GM04504 (cell line): ENCODE measurements around the gene PSMA6.
"Not testable (repeated sequence)": the region's sequence is repeated elsewhere in the genome, so short reads cannot be mapped to it uniquely, and the experiment has no call there.

ENCODE experiments used
- DNase-seq: peaks from one replicate; pipeline ENCODE4 v3.0.0-alpha.2; 2012; ENCODE audit warnings: low read depth

PSMA6 gene

DNA sequence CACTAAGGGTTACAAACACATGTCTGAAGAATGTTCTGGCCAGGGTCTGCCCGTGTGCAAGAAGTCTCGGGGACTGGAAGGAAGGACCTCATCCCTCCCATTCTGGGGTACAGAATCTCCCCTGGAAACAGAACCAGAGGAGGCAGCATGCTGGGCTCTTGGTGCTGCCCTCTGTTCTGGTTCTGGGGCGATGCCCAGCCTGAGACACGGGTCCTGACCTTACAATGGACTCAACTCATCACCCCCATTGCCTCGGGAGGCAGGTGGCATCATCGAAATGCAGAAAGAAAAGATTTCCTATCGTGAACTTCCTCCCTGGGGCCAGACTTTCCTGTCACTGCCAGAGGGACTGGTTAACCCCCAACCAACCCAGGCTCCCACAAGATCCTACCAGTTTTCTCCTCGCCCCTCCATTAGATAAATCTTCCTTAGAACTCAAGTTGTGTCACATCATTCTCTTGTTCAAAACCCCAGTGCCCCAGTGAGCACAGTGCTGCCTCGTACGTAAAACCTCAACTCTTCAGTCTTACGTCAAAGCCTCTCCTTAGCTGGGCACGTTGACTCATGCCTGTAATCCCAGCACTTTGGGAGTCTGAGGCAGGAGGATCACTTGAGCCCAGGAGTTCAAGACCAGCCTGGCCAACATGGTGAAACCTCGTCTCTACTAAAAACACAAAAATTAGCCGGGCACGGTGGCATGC lies 52.1 kb downstream of the PSMA6 start:
- no peak for DNase-seq

DNA sequence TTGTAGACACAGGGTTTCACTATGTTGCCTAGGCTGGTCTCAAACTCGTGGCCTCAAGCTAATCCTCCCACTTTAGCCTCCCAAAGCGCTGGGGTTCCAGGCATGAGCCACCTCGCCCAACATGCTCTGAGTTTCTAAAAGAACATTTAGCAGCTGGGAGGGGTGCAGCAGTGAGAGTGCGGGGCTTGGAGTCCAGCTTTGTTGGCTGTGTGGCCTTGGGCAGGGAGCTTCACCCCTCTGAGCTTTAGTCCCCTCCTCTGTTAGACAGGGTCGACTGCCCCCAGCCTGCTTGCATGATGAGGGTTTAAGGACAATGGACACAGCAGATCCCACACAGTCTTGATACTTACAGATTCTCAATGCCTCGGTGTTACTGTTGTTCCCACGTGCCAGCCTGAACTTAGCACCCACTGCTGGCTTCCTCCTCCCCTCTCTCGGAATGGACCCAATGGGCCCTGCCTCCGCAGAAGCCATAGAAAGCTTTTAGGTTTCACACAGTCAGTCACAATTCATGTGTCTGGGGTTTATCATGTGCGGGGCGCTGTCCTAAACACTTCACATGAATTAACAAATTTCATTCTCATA lies 54.6 kb downstream of the PSMA6 start:
- no peak for DNase-seq

DNA sequence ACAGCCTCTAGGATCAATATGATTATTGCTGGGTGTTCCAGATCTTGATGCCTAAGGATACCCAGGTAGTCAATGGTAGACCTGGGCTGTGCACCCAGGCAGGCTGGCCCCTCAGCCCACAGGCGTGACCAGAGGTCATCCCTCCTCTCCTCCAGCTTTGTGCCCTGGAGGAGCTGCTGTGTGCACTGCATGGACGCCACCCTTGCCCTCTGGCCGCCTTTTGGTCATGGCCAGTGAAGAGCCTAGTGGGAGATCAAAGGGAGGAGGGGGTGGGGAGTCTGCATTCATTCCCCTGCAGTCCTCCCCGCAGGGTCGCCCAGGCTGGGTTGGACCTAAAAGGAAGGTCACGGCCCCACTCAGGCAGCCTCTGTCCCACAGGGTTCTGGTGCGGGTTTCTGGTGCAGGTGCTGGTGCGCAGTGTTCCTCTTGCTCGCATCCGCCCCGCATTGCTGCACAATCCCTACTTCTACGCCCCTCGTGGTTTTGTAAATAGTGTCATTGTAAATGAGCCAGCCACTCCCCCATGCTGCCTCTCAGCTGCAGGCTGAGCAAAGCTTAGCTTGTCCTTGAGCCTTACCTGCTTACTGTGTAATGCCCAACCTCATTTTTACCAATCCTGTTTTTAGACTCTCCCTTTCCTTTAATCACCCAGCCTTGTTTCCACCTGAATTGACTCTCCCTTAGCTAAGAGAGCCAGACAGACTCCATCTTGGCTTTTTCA lies 55.3 kb downstream of the PSMA6 start:
- no peak for DNase-seq

DNA sequence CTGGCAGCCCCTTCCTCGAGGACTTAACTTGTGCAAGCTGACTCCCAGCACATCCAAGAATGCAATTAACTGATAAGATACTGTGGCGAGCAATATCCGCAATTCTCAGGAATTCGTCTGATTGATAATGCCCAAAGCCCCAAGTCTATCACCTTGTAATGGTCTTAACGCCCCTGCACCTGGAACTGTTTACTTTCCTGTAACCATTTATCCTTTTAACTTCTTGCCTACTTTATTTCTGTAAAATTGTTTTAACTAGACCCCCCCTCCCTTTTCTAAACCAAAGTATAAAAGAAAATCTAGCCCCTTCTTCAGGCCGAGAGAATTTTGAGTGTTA lies 55.8 kb downstream of the PSMA6 start:
- DNase-seq, result not testable (repeated sequence)

DNA sequence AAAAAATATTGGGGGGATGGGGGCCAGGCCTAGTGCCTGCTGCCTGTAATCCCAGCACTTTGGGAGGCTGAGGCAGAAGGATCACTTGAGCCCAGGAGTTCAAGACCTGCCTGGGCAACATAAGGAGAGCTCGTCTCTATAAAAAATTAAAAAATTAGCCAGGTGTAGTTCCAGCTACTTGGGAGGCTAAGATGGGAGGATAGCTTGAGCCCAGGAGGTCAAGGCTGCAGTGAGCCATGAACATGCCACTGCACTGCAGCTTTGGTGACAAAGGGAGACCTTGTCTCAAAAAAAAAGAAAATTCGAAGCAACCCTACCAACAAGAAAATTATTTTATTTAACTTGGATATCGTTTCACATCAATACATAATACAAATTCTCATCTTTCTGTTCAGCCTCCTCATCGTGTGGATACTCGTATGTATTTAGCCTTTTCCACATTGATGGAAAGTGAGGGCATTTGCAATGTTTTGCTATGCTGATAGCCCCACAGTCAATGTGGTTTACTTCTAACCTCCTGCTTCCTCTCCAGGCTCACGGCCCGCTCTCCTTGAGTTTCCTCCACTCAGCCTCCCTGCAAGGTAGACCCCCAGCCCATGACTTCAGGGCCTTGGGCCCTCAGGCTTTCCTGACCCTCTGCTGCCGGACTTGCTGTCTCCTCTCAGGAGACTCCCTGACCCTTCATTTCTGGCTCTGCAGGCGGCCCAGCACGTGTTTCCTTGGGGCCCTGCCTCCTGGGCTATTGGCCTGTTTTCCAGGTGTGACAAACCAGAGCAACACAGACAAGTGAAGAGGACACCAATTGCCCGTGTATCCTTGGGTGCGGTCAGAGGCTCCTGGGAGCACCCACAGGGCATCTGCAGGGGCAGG lies 57.5 kb downstream of the PSMA6 start:
- DNase-seq, result no peak

DNA sequence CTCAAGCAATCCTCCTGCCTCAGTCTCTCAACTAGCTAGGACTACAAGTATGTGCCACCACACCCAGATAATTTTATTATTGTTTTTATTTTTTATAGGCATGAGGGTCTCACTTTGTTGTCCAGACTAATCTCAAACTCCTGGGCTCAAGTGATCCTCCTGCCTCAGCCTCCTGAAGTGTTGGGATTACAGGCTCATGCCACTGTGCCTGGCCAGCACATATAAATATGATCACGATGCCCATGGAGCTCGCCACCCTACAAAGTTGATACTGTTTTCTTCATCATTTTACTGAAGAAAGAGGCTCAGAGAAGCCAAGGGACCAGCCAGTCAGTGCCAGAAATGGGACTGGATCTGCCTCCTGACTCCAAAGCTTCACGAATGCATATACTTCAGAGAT lies 59.3 kb downstream of the PSMA6 start:
- no peak for DNase-seq

DNA sequence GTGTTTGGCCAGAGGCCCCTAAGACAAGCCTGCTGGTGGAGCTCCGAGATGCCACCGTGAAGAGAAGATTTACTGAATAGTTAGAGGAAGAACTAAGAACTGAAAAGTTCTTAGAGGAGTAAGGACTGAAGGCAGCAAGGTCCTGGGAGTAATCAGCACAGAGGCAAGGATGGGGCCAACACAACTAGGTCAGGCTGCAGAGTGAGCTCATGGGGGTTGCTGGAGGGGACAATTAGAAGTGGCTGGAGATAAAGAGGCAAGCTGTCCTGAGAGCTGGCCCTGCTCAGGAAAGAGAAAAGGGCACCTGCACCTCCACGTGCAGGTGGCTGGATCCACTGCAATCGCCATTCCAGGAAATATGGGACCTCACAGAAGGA lies 59.7 kb downstream of the PSMA6 start:
- no peak for DNase-seq

DNA sequence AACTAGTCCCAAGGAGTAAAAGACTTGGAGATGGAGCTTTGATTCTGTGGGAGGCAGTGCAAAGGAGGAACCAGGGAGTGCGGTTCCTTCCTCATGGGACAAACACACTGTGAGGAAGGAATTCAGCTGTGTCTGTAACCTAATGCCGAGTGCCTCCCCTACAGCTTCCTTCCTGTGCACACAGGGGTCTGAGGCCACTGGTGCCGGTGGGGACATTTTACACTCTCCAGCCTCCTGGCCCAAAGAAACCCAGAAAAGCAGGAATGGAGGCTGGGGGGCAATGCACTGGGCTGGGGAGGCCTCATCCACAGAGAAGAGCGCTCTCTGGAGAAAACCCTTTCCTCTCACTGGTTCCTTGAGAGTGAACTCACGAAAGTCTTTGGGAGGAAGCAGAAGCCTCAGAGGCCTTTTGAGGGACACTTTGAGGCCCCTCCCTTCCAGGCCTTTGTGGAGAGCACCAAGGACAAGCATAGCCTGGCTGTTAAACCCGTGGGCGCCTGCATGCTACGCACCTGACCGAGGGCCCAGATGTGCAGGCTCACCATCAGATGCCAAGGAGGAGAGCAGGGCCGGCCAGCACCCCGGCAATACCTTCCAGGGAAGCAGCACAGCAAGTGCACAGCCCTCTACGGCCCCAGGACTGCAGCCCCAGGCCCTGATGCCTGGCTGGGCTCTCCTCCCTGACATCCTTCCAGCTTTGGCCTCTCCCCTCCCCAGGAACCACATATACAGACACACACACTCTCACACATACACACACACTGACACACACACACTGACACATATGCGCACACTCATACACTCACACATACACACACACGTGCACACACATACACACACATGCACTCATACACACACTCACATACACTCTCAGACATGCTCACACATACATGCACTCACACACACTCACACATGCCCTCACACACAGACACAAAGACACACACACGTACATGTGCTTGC lies 60.4 kb downstream of the PSMA6 start:
- no peak for DNase-seq

DNA sequence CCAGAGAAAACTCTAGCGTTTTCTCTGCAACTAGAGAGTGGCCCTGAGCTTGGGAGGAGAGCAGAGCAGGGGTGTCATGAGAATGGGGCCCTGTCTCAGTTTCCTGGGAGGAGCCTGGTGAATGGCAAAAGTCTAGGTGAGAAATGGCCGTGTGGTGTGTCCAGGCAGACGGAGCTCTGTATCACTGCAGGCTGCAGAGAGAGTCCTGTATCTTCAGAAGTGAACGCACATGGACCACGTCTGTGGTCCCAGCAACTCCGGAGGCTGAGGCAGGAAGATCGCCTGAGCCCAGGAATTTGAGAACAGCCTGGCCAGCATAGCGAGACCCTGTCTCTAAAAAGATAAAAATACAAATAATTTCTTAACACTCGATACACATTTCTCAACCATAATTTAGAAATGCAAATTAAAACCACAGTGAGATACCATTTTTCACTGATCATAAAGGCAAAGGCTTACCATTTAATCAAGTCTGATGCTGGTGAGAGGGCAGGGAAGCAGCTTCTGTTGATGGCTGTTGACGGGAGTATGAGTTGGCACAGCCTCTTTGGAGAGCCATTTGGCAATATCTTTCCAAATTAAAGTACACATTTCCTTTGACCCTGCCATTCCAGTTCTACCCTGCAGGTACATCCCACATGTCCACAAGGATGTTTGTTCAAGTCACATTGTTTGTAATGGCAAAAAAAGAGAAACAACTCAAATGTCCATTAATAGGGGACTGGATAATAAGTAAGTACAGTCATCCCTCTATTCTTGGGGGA lies 61.4 kb downstream of the PSMA6 start:
- DNase-seq, result no peak

DNA sequence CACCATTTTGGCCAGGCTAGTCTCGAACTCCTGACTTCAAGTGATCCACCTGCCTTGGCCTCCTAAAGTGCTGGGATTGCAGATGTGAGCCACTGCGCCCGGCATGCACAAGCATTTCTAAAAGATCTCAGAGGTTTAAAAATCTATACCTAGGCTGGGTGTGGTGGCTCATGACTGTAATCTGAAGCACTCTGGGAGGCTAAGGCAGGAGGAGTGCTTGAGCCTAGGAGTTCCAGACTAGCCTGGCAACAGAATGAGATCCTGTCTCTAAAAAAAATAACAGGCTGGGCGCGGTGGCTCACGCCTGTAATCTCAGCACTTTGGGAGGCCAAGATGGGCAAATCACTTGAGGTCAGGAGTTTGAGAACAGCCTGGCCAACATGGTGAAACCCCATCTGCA lies 63.1 kb downstream of the PSMA6 start:
- DNase-seq, result not testable (repeated sequence)

DNA sequence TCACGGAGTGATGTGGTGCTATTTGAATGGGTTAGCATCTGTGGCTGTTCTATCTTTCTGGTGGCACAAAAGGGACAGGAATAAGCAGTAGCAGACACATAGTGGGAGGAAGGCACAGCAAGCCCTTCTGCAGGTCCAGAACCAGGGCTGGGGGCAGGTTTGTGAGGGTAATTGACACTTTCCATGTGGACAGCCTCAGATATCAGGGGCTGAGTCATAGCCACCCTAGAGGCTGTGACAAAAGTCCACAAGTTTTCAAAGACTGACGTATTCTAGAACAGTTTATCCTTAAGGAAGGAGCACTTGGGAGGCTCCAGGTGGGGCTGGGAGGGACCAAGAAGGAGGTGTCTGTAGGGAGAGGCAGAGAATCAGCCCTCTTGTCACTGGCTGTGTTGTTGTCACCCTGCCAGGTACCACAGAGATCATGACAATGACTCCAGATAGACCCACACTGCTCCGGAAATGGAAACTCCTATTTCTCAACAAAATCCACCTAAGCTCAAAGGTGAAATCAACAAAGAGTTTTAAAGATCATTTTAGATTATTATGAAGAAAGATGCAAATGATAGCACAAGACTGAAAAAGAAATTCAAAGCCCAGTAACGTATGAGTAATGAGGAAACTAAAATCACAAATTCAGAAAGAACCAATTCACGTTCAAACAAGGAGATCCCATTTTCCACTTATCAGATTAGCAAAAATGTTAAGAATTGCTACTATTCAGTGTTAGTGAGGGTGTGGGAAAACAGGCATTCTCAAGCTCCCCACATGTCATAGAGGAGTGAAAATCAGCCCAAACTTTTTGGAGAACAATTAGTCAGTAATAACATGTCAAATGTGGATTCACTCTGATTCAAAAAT lies 64.0 kb downstream of the PSMA6 start:
- no peak for DNase-seq

DNA sequence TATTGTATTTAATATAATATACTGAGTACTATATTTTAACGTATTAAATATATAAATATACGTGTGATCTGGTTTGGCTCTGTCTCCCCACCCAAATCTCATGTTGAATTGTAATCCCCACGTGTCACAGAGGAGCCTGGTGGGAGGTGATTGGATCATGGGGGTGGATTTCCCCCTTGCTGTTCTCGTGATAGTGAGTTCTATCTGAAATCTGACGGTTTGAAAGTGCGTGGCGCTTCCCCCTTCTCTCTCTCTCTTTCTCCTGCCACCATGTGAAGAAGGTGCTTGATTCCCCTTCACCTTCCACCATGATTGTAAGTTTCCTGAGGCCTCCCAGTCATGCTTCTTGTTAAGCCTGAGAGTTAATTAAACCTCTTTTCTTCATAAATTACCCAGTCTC lies 67.5 kb downstream of the PSMA6 start:
- DNase-seq, result not testable (repeated sequence)

DNA sequence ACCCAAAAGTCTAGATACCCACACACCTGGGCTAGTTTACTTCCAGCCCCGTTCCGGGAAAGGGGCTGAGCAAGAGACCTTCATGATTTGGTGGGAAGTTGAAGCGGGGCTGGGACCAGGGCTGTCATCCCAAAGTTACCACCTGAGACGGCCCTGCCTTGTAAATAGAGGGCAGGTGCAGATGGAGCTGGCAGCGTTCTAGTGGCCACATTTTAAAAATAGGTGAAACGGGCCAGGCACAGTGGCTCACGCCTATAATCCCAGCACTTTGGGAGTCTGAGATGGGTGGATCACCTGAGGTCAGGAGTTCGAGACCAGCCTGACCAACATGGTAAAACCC lies 68.9 kb downstream of the PSMA6 start:
- DNase-seq, result no peak

DNA sequence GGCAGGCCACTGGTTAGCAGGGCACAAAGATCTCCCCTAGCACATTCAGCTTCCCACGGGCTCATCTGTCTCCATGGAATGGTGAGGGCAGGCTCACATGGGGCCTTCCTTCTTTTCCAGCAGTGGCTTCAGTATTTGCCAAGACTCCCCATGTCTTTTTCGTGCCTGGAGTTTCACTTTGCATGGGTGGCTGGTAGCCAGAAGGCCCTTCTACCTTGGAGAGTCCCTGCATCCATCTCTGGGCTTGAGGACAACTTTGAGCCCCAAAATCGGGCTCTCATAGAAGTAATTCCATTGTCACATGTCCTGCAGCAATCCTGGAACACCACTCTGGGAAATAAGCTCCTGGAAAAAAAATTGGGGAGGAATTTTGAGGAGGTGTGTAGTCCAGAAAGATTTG lies 70.3 kb downstream of the PSMA6 start:
- DNase-seq, result no peak

DNA sequence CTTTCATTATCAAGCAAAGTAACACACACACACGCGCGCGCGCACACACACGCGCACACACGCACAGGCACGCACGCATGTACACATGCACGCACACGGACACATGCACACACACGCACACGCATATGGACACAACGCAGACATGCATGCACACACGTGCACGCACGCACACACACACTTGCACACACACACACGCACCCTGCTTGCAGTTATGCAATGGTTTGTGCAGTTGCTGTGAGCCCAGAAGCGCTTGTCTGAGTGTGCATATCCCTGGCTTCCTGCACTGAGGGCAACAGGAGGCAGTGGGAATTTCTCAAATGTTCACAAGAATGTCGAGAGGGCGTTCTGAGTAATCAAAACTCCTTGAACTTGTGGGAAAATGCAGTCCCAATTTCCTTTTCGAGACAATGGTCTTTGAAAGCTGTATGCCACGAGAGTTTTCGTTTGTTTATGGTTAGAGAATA lies 70.8 kb downstream of the PSMA6 start:
- DNase-seq, result no peak

DNA sequence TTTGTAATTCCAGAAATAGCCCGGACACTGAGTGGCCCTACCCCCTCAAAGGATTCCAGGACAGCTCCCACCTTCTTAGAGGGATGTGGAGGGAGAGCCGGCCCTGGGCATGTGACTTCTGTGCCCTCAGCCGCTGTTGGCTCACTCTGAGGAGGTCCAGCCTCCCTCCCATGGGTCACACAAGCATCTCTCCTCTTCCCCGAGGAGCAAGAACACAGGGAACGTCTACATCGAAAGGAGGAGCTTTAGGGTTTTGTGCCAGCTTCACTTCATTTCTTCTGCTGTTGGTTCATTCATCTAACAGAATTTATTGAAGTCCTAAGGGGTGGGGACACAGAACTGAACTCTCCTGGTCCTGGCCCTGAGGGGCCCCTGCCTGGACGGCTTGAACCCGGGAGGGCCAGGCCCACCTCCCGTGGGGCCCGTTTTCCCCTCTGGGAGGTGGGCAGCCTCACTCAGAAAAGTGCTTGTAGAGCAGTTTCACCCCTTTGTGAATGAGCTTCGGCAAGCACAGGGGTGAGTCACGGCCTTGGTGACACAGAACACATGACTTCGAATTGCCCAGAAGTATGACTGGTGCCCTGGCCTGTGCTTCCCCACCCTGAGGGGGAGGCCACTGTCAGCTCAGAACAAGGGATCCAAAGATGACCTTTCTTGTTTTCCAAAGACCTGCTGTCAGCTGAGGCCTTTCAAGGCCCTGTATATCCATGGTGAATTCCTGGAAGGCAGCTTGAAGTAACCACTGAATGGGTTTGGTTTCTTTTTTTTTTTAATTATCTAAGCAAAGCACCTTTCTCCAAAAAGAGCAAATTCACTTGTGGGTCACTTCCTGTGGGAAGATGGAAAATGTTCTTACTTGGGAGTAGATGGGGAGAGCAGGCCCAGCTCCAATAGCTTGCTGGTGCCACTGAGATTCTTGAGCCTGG lies 73.2 kb downstream of the PSMA6 start:
- no peak for DNase-seq

DNA sequence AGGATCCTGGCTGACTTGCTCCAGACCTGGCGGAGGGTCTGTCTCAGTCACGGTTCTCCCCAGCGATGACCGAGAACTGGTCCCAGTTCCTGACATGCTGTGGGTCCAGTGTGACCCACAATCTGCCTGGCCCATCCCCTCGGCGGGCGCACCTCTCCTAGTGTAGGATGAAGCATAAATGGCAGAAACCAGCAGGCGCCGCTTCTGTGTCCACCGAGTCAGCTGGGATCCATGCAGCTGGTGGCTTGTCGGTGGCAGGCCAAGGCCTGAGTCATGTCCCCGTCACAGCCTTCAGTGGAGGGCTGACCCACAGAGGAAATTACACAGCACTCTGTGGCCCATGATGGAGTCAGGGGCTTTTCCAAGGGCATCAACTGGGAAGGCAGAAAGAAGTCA lies 73.9 kb downstream of the PSMA6 start:
- DNase-seq, result no peak

DNA sequence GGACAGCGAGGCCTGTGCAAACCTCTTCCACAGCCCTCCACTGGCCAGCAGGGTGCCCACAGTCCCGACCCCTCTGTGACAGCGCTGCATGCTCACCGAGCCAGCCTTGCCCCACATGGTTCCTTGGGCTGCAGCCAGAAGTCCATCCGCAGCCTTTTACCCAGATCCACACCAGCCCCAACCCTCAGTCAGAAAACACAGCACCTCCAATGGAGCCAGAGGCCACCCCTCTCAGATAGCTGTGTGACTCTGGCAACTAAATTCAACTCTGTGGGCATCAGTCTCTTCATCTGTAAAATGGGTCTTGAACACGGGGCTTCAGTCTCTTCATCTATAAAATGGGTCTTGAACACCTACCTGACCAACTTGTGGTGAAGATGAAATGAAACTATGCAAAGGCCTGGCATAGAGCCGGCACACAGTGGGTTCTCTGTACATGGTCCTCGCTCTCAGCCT lies 74.4 kb downstream of the PSMA6 start:
- DNase-seq, result no peak

DNA sequence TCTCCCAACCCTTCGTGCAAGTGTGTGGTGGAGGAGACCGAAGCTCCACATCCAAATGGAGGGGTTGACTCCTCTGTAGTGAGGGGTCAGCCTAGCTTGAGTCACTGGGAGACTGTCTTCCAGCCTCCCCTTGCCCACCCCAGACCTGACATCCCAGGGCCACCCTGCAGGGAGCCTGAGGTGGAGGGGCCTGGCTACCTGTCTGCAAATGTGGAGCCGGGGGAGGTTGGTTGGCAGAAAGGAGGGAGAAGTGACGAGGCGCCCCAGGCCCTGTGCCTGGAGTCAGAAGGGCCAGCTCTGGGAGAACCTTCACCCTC lies 74.8 kb downstream of the PSMA6 start:
- no peak for DNase-seq
